ENCODE data around the gene SPRYD4.

- TF ChIP-seq CTCF (IDR thresholded peaks at IDR 0.05) (no peak), POLR2A (IDR thresholded peaks at IDR 0.05) (no peak)
Measured at GRCh38 chr12:56518570-56518969, 50.2 kb downstream of the SPRYD4 start.
